GM19043 (cell line): Measurements from ENCODE around the gene BMPR1A.

Source experiments
- ATAC-seq: cut with Tn5 transposase; IDR thresholded peaks from one replicate; pipeline ENCODE4 v1.9.1; 2021; ENCODE audit warnings: low read depth; ENCODE audit not compliant: unreplicated experiment

The BMPR1A gene

GRCh38 chr10:86798025-86798424, 41.6 kb downstream of the BMPR1A start:
- ATAC-seq = no peak

GRCh38 chr10:86798611-86799010, 42.2 kb downstream of the BMPR1A start:
- ATAC-seq = peak; percentile 67

GRCh38 chr10:86799188-86799845, 42.9 kb downstream of the BMPR1A start:
- no peak for ATAC-seq

GRCh38 chr10:86801995-86802394, 45.6 kb downstream of the BMPR1A start:
- no peak for ATAC-seq

- no peak for ATAC-seq
These were observed 46.2 kb downstream of the BMPR1A start for GRCh38 chr10:86802473-86803108.

GRCh38 chr10:86803156-86803555, 46.7 kb downstream of the BMPR1A start:
- ATAC-seq = no peak

- ATAC-seq = no peak
These were observed 48.4 kb downstream of the BMPR1A start for GRCh38 chr10:86804805-86805204.

GRCh38 chr10:86813101-86813500, 56.7 kb downstream of the BMPR1A start:
- ATAC-seq = no peak

- ATAC-seq = no peak
These were observed 57.6 kb downstream of the BMPR1A start for GRCh38 chr10:86813982-86814381.

GRCh38 chr10:86815035-86815617, 58.7 kb downstream of the BMPR1A start:
- ATAC-seq = no peak

- ATAC-seq = no peak
These were observed 59.2 kb downstream of the BMPR1A start for GRCh38 chr10:86815640-86816039.

GRCh38 chr10:86817246-86817645, 60.8 kb downstream of the BMPR1A start:
- no peak for ATAC-seq

- no peak for ATAC-seq
These were observed 63.1 kb downstream of the BMPR1A start for GRCh38 chr10:86819567-86819966.

- ATAC-seq = no peak
These were observed 64.1 kb downstream of the BMPR1A start for GRCh38 chr10:86820509-86820908.

GRCh38 chr10:86821388-86821999, 65.1 kb downstream of the BMPR1A start:
- ATAC-seq = no peak

GRCh38 chr10:86823565-86823964, 67.1 kb downstream of the BMPR1A start:
- no peak for ATAC-seq

GRCh38 chr10:86824151-86824550, 67.7 kb downstream of the BMPR1A start:
- no peak for ATAC-seq

- no peak for ATAC-seq
These were observed 68.9 kb downstream of the BMPR1A start for GRCh38 chr10:86825366-86825765.

- ATAC-seq = no peak
These were observed 71.2 kb downstream of the BMPR1A start for GRCh38 chr10:86827639-86828038.

- no peak for ATAC-seq
These were observed 71.7 kb downstream of the BMPR1A start for GRCh38 chr10:86828145-86828544.

GRCh38 chr10:86829472-86829871, 73.1 kb downstream of the BMPR1A start:
- ATAC-seq = no peak
